HG03066 (cell line): ENCODE measurements around the gene COL21A1.
"Not testable (repeated sequence)": the region's sequence is repeated elsewhere in the genome, so short reads cannot be mapped to it uniquely, and the experiment has no call there.

Experiments used
- ATAC-seq: cut with Tn5 transposase; IDR thresholded peaks from one replicate; pipeline ENCODE4 v1.9.1; 2021; ENCODE audit warnings: low read depth; ENCODE audit not compliant: unreplicated experiment

Gene COL21A1

DNA sequence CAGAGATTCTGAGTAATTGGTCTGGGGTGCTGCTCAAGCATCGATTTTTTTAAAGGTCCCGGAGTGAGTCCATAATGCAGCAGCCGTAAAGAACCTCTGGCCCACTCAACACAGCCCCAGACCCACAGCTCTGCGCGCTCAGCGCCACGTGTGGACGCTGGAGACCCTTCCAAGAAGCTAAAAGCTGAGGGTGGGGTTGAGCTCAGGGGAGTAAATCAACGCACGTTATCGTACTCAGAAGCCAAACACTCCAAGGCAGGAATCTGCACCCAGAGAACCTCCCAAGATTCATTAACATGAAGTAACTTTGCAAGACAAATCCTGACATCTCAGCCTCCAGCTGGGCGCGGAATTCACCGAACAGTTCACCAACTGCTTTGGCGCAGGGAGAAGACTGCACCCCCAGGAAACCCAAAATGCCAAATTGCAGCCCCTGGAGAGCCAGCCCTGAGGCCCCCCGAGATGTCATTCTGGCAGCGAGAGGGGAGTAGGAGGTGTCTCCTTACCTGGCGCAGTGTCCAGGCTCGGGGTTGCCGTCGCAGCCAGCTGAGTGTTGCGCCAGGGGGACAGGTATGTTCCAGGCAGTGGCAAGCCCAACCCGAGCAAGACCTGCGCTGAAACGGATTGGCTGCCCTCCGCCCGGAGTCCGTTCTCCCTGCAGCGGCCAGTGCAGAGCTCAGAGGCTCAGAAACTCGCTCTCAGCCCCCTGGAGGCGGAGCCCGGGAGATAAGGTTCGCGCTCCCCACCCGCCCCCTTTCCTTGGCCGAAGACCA lies at the start of gene COL21A1:
TSS of gene COL21A1 (minus strand) at position 700 of the 773 bp plus-strand sequence. CDS start 64,962 bp downstream, outside the sequence.
- ATAC-seq, result no peak

DNA sequence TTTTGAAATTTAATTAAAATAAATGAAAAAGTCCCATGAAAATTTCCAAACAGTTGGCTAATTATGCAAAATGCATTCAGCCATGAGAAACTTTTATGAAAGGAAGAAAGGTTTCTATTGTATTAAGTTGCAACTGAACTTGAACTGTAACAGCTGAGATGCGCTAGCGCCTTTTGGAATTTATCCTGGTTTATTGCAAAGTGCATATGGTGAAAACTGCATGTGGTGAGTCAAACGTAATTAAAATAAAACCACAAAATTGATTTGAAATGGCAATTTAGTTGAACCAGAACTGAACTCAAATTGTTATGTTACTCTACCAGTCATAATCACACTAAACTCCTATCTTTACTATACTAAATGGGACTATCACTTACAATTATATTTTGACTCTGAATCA lies 46.4 kb upstream of the COL21A1 start:
- ATAC-seq, result no peak

DNA sequence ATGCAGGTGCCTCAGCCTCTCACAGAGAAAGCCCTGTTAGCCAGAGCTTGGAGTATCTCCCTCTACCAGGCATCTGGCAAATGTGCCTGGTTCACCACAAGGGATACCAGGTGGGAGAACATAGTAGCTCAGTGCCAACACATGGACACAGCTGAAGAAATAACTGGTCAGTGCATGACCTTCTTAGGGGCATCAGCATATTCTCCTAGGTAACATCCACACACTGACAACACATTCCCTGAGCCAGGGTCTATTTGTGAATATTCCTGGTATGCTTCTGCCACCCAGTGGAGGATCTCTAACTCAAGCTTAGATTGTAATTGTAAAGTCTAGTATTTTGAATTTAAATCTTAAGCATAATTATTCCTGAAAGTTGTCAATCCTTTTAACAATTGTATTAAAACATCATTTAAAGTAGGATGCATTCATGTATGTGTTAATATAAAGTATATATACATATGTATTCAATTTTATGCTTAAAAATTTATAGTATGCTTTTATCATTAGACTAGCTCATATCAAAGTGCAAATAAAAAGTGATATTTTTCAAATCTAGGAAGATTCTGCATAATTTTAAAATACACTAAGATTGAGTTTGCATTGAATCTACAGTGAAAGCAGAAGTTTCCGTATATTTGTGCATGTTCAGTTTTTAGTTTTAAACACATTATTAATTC lies 45.3 kb upstream of the COL21A1 start:
- ATAC-seq, result no peak

DNA sequence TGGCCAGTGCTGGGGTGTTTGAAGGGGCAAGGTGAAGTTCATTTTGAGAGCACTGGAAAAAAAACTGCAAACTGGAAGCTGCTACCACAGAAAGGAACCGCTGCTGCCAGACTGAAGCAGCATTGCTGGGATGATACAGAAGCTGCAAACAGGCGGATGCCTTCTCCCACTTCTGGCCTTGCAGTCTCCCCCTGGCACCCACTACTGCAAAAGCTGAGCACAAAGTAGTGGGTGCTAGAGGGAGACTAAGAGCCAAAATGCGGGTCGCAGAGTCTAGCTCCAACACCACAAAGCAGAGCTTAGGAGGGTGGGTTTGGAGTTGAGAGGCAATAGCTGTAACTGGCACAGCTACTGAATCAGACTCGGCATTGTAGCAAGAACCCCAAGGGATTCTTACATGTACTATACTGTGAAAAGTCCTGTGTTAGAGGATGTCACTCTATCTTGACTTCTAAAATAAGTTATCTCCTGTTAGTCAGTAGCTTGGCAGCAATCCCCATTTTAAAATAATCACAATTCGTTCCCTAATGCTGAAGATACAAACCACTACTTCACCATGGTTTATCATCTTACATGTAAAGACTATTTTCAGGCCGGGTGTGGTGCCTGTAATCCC lies 44.0 kb upstream of the COL21A1 start:
- ATAC-seq, result no peak

DNA sequence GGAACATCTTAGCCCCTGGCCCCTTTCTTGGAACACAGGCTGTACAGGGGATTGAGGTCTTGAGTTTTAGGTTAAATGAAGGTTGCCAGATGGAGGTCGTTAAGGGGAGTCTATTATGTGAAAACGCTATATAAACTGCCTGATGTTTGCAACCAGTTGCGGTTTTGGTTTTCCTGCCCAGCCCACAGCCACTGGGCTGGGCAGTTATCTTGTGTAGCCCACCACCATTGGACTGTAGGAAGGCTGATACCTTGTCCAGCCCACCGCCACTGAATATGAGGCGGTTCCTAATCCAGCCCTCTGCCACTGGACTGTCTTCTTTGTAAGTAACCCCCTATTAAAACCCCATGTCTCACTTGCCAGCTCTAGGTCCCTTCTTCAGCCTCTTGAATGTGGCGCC lies 42.3 kb upstream of the COL21A1 start:
- ATAC-seq, result no peak

DNA sequence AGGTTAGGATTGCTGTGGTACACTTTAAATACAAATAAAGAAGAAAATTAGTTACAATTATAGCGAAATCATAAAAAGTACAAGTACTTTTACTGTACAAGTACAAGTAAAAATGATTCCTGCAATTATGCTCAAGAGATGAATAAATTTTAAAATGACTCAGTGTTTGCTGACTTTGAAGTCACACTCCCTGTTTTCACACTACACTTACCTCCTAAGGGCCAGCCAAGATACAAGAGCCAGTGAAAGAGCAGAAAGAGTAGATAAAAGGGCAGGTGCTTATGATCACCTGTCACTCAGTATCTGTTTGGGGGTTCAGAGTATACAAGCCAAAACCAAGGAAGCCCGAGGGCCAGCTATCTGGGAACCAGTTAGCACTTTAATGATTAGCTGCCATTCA lies 41.0 kb upstream of the COL21A1 start:
- no peak for ATAC-seq

DNA sequence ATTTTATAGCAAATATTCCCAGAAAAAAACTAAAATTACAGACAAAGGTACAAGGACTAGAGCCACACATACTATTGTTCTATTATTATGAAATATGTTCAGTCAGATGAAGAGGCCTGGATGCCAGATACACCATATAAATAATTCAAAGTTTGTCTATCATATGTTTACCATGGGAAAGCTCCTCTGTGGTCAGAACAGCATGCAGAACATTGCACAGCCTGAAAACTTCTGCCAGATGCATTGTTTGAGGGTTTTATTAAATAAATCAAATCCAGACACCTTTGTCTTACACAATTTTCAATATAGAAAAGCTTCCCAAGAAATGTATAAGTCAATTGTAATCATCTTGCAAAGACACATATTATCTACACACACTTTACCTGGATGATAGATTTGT lies 35.0 kb upstream of the COL21A1 start:
- no peak for ATAC-seq

DNA sequence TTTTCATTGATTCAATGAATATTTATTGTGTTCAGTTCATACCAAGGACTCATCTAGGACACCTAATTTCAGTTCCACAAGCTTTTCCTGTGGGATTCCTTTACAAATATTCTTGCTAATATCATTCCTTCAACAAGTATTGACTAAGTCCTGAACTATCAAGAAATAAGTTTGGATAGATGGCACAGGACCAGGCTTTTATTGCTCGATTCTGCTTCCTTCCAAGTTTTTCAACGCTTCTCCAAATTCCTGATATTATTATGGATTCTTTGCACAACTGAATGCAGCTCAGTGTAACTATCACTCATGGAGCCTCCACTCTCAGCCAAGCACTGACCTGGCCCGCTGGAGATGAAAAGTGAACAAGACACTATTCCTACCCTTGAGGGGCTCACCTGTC lies 32.7 kb upstream of the COL21A1 start:
- ATAC-seq, result no peak

DNA sequence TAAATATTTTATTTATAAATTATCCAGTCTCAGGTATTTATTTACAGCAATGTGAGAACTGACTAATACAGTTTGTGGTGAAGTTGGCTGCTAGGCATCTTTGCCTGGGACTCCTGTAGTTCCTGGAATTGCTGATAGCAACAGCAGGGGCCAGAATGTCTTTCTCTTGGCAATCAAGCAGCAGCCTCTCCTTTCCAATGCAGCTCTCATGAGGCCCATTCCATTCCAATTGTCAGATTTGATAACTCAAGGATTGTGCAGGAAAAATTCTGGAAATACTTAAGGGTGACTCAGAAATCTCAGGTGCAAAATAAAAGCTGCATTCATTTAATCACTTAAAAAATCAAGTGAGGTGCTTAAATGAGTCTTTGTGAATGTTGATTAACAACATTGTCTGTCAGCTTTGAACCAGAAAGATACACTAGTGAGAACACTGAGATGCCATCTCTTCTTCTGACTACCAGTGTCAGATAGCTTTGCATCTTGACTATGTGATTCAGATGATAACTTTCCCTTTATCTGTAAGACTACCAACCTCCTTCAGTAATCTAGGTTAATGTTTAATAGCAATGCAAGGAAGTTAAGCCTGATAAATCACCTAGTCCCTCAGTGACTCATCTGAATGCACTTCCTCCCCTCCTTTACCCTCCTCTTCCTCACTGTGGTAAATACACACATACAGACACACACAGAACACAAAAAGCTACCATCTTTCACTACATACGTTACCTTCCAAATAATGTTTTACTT lies 32.1 kb upstream of the COL21A1 start:
- no peak for ATAC-seq

DNA sequence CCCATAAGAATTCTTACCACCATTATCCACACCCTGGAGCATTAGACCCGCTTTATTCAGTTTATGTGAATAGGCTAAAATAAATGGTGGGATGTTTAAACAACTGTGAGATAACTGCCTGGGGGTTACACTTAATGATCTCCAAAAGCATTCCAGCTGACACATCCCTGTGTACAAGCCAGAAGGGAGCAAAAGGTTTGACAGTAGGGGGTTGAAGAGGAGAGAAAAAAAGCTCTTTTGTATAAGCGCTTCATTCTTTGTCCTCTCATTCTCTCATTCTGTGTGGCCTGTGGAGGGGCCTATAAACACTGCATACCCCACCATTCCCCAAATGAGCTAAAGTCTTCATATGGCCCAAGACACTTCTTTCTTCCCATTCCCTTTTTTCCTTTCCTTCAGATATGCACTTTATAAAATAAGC lies 30.8 kb upstream of the COL21A1 start:
- no peak for ATAC-seq

DNA sequence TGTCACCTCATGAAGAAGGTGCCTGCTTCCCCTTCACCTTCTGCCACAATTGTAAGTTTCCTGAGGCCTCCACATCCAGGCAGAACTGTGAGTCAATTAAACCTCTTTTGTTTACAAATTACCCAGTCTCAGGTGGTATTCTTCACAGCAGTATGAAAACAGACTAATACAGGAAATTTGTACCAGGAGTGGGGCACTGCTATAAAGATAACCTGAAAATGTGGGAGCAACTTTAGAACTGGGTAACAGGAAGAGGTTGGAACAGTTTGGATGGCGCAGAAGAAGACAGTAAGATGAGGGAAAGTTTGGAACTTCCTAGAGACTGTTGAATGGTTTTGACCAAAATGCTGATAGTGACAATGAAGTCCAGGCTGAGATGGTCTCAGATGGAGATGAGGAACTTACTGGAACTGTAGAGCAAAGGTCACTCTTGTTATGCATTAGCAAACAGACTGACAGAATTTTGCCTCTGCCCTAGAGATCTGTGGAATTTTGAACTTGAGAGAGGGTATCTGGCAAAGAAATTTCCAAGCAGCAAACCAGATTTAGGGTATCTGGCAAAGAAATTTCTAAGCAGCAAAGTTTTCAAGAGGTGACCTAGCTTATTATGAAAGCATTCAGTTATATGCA lies 23.5 kb upstream of the COL21A1 start:
- ATAC-seq, result no peak

DNA sequence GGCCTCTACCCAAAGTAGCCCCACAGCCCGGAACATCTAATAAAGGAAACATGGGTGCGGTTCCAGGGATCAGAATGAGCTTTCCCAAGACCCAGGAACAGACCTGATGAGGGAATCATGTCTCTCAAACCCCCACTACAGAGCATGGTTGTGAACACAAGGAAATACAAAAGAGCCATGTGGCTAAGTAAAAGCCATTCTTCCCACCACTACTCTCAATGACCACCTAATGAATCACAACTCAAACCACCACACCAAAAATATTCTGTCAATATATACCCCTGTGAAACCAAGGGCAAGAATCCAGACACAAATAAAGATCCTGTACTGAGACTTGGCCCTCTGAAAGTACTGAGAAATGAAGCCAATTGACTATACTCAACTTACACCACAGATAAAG lies 20.9 kb upstream of the COL21A1 start:
- no peak for ATAC-seq

DNA sequence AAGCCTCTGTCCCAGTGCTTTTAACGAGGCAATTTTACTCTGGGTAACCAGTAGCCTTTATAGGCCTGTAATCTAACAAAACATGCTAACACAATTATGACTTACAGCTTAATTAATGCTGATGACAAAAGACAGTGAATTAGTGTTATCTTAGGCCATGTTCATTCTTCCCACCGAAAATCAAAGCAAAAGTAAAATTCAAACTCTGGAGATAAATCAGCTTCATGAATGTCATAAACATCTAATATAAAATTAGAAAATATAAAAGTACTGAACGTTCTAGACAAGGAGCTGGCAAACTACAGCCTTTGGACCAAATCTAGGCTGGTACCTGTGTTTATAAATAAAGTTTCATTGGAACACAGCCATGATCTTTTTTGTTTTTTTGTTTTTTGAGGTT lies 18.6 kb upstream of the COL21A1 start:
- ATAC-seq, result no peak

DNA sequence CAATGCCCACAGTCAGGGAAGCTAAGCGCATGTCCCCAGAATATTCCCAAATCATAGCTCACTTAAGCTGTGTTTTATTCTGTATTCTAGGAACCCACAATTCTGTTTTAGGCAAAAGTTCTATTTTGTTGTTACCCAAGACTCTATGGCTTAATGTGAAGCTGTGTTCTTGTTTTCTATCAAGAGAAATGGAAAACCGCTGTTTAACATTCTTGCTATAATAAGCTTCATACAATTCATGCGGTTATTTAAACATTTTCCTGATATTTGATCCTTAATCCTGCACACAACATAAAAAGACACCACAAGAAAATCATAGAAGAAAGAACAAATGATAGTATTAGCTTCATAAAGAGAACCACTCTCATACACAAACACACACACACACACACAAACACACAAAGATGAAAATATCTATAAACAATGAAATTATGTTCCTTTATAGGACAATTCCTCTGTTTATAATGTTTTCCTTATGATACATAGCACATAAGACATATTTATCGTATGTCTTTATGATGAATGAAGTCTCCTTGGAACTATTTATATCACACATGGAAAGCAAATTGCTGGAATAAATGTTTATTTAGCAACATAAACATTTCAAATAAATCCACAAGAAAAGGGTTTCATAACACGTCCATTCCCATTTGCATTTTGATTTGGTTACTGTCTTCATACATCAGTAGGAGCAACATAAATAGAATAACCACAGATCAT lies 16.4 kb upstream of the COL21A1 start:
- no peak for ATAC-seq

DNA sequence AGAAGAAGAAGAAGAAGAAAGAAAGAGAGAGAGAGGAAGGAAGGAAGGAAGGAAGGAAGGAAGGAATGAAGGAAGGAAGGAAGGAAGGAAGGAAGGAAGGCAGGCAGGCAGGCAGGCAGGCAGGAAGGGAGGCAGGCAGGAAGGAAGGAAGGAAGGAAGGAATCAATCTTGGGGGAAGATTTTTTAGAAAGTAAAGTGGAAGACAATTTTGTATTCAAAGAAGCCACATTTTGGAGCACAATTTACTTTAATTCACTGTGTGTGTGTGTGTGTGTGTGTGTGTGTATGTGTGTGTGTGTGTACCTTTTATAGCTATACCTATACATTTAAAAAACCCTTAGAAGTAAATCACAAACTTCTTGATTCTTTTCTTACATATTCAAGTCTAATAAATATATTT lies 13.2 kb upstream of the COL21A1 start:
- not testable (repeated sequence) for ATAC-seq

DNA sequence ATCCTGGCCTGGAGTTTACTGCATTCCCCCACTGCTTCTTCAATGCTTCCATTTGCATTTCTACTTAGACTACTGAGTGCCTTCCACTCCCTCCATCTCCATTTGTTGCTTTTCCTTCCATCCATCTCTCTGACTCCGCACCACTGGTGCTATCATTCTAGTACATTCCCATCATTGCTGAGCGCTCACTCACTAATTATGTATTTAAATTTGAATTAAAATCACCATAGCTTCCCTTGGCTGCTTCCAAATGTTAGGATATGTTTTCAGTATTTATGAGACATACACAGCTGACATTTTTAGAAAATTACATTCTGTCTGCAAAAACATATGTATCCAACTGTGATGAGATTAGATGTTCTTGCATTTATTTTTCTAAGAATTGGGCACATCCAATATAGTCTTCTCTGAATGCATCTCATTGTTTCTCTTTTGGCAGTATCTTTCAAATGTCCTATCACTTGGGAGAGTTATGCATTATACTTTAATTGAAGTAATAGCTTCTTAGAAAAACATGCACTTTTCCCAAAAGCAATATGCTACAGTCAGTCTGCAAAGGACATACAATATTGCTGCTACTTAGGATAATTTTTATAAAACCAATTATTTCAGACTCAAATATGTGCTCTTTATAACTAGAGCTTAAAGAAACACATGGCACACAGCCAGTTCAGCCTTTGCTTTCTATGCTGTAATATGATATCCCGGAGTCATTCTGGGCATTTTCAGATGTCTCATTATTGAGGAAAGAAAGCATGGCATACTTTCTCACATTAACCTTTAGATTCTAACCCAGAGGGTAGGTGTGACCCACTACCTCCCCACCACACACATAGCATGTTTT lies 12.1 kb upstream of the COL21A1 start:
- ATAC-seq, result no peak

DNA sequence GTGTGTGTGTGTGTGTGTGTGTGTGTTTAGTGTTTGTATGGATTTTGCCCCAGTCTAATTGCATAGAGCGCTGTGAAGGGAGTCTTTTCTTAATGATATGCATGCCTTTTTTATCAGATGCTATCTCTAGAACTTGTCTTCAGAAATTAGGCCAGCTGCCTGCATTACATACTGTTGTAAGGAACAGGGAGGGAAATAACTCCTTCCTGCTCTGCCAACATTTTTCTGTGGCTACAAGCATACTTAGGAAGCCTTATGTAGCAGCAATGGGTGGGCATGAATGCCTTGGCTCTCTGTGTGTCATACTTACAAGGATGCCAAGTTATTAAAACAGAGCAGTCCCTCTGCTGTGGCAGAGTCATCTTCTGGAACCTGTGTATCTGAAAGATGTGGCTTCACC lies 8.0 kb upstream of the COL21A1 start:
- no peak for ATAC-seq

DNA sequence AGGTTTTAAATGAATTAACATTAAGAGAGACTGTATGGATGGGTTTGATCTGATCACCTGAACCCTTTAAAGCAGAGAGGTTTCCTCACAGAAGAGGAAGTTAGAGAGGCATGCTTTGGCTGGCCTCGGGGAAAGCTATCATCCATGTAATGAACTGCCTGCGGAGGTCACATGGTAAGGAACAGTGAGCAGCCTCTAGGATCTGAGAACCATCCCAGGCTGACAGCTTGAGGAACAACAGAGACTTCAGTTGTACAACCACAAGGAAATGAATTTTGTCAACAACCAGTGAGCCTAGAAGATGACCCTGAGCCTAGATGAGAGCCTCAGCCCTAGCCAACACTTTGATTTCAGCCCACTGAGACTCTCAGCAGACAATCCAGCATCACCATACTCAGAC lies 2.9 kb upstream of the COL21A1 start:
- ATAC-seq, result no peak

DNA sequence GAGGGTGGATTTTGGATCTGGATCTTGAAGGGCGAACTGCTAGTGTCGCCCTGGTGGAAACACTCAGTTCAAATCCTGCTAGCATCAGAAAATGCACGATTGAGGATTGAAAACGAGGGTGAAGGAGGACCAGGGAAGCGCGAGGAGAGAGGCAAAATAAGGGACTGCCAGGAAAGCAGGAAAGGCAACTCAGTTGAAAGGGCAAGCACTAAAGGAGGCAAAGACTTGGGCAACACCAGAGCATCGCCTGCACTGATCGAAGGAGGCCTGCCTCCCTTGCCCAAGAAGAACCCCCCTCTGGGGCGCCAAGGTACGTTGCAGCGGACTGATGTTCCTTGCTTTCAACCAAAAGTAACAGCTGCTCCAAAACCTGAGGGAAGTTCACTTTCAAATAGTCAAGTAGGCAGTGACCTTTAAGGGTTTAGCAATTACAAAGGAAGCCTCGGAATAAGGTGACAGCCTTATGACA lies 308 bp upstream of the COL21A1 start:
- ATAC-seq, result no peak
